ENCODE measurements around the gene CTNNBL1.

CTNNBL1 gene

GRCh38 chr20:37896932-37897548, 203.2 kb downstream of the CTNNBL1 start:
- no peak for DNase-seq (ENCODE audit: low read depth in 4 of 4, low spot score in 1 of 4)

GRCh38 chr20:37898233-37899104, 204.6 kb downstream of the CTNNBL1 start:
- no peak for DNase-seq (ENCODE audit: low read depth in 4 of 4, low spot score in 1 of 4)

- no peak for DNase-seq (ENCODE audit: low read depth in 4 of 4, low spot score in 1 of 4)
Measured at GRCh38 chr20:37899105-37900045, 205.5 kb downstream of the CTNNBL1 start.

- no peak for DNase-seq (ENCODE audit: low read depth in 4 of 4, low spot score in 1 of 4)
Measured at GRCh38 chr20:37901240-37901639, 207.4 kb downstream of the CTNNBL1 start.

GRCh38 chr20:37901654-37902503, 208.0 kb downstream of the CTNNBL1 start:
- no peak for DNase-seq (ENCODE audit: low read depth in 4 of 4, low spot score in 1 of 4)

- DNase-seq (ENCODE audit: low read depth in 4 of 4, low spot score in 1 of 4), result no peak
Measured at GRCh38 chr20:37902504-37903313, 208.9 kb downstream of the CTNNBL1 start, which contains the start of gene VSTM2L. TSS of gene VSTM2L (plus strand) at chr20:37903127. CDS start at chr20:37903351, 224 bp downstream.

GRCh38 chr20:37903317-37904007, 209.6 kb downstream of the CTNNBL1 start:
- no peak for DNase-seq (ENCODE audit: low read depth in 4 of 4, low spot score in 1 of 4)

GRCh38 chr20:37904008-37904642, 210.3 kb downstream of the CTNNBL1 start:
- no peak for DNase-seq (ENCODE audit: low read depth in 4 of 4, low spot score in 1 of 4)

- DNase-seq (ENCODE audit: low read depth in 4 of 4, low spot score in 1 of 4), result no peak
Measured at GRCh38 chr20:37904845-37905373, 211.1 kb downstream of the CTNNBL1 start.

- DNase-seq (ENCODE audit: low read depth in 4 of 4, low spot score in 1 of 4), result no peak
Measured at GRCh38 chr20:37905671-37906613, 212.1 kb downstream of the CTNNBL1 start.

- no peak for DNase-seq (ENCODE audit: low read depth in 4 of 4, low spot score in 1 of 4)
Measured at GRCh38 chr20:37907330-37907676, 213.5 kb downstream of the CTNNBL1 start.

GRCh38 chr20:37907677-37908401, 214.0 kb downstream of the CTNNBL1 start:
- DNase-seq (ENCODE audit: low read depth in 4 of 4, low spot score in 1 of 4), result no peak

- no peak for DNase-seq (ENCODE audit: low read depth in 4 of 4, low spot score in 1 of 4)
Measured at GRCh38 chr20:37911261-37911660, 217.4 kb downstream of the CTNNBL1 start.

GRCh38 chr20:37911838-37912281, 218.0 kb downstream of the CTNNBL1 start:
- DNase-seq (ENCODE audit: low read depth in 4 of 4, low spot score in 1 of 4), result no peak

GRCh38 chr20:37912874-37913273, 219.0 kb downstream of the CTNNBL1 start:
- no peak for DNase-seq (ENCODE audit: low read depth in 4 of 4, low spot score in 1 of 4)

- DNase-seq (ENCODE audit: low read depth in 4 of 4, low spot score in 1 of 4), result no peak
Measured at GRCh38 chr20:37913567-37914366, 219.9 kb downstream of the CTNNBL1 start.

Data from stimulated activated CD4-positive, alpha-beta T cell treated with anti-CD3 and anti-CD28 coated beads, Interleukin-1b, Interleukin-23, amount 100 ng/mL, for 24 hours (primary cell).